Astrocyte (in vitro differentiated cells and primary cell): ENCODE data around the gene RAD54L. TPM values are rescaled to one million over a fixed set of nuclear protein-coding genes. Genes with fewer than 3 reads are reported as not detected.

Experiments used
- DNase-seq: peaks from one replicate; pipeline ENCODE4 v3.0.0-alpha.2; 2010; ENCODE audit warnings: low read depth
- FAIRE-seq: peaks from 2 replicates; lab custom pipeline; 2011; peaks lifted over from hg19 to GRCh38; lab: Jason Lieb, UNC
- H2AFZ ChIP-seq: 2 replicates; pipeline ENCODE4 v1.6.0; 2012; ENCODE audit warnings: low read depth, low read length, inconsistent platforms
- H3K27ac ChIP-seq: 2 replicates; pipeline ENCODE4 v1.5.1; 2011; ENCODE audit warnings: low read depth, low read length, inconsistent platforms
- H3K27me3 ChIP-seq: 2 replicates; pipeline ENCODE4 v1.6.0; 2011; ENCODE audit warnings: low read length, inconsistent platforms; ENCODE audit not compliant: insufficient read depth
- H3K36me3 ChIP-seq: 2 replicates; pipeline ENCODE4 v1.5.1; 2011; ENCODE audit warnings: low read length, inconsistent platforms; ENCODE audit not compliant: insufficient read depth
- H3K4me1 ChIP-seq: 2 replicates; pipeline ENCODE4 v1.5.1; 2011; ENCODE audit warnings: low read length, inconsistent platforms; ENCODE audit not compliant: insufficient read depth
- H3K4me2 ChIP-seq: 2 replicates; pipeline ENCODE4 v1.6.0; 2012; ENCODE audit warnings: low read length, inconsistent platforms
- H3K4me3 ChIP-seq: 2 replicates; pipeline ENCODE4 v1.5.1; 2011; ENCODE audit warnings: low read depth, mild to moderate bottlenecking, low read length, inconsistent platforms; ENCODE audit not compliant: insufficient read depth
- H3K79me2 ChIP-seq: 2 replicates; pipeline ENCODE4 v1.6.0; 2012; ENCODE audit warnings: mild to moderate bottlenecking, low read length, inconsistent platforms; ENCODE audit not compliant: insufficient read depth
- H3K9ac ChIP-seq: 2 replicates; pipeline ENCODE4 v1.6.0; 2012; ENCODE audit warnings: mild to moderate bottlenecking, low read length, inconsistent platforms
- H3K9me3 ChIP-seq: 2 replicates; pipeline ENCODE4 v1.5.1; 2012; ENCODE audit warnings: low read depth, mild to moderate bottlenecking, low read length, inconsistent platforms; ENCODE audit not compliant: insufficient read depth
- H4K20me1 ChIP-seq: 2 replicates; pipeline ENCODE4 v1.6.0; 2012; ENCODE audit warnings: low read length, inconsistent platforms; ENCODE audit not compliant: insufficient read depth
- H3K27ac Mint-ChIP-seq: one replicate; pipeline ENCODE4 v1.8.0; 2021; ENCODE audit warnings: mild to moderate bottlenecking, mixed read lengths; ENCODE audit not compliant: unreplicated experiment
- H3K27me3 Mint-ChIP-seq: one replicate; pipeline ENCODE4 v1.8.0; 2021; ENCODE audit warnings: low read depth, mixed read lengths; ENCODE audit not compliant: unreplicated experiment
- H3K36me3 Mint-ChIP-seq: one replicate; pipeline ENCODE4 v1.8.0; 2021; ENCODE audit warnings: low read depth, mixed read lengths; ENCODE audit not compliant: unreplicated experiment
- H3K4me1 Mint-ChIP-seq: one replicate; pipeline ENCODE4 v1.8.0; 2021; ENCODE audit warnings: low read depth, mixed read lengths; ENCODE audit not compliant: unreplicated experiment
- H3K4me3 Mint-ChIP-seq: one replicate; pipeline ENCODE4 v1.8.0; 2021; ENCODE audit warnings: mild to moderate bottlenecking, moderate library complexity, mixed read lengths; ENCODE audit not compliant: unreplicated experiment
- H3K9me3 Mint-ChIP-seq: one replicate; pipeline ENCODE4 v1.8.0; 2021; ENCODE audit warnings: mild to moderate bottlenecking, mixed read lengths; ENCODE audit not compliant: unreplicated experiment
- CTCF ChIP-seq: IDR thresholded peaks from 2 replicates; pipeline ENCODE4 v1.5.1; 2011; ENCODE audit warnings: low read depth, mild to moderate bottlenecking, inconsistent platforms, low read length, moderate library complexity; ENCODE audit not compliant: insufficient read depth
- EZH2 ChIP-seq: IDR thresholded peaks from 2 replicates; pipeline ENCODE4 v1.6.1; 2012; ENCODE audit warnings: mild to moderate bottlenecking, low read length, inconsistent platforms; ENCODE audit not compliant: insufficient read depth
- total RNA-seq: library from RNA; stranded (reverse); gene quantifications from 2 replicates; pipeline ENCODE4 v1.2.1, GENCODE V29; 2021

The RAD54L gene
- total RNA-seq, 1 donor from 2014 or later = 2.4 TPM

GRCh38 chr1:46210561-46210960, 37.0 kb upstream of the RAD54L start:
- Mint-ChIP-seq H3K4me3 (no peak overlapping the region), H3K4me1 (no peaks in the 10 kb centered on the region), H3K36me3 (no peaks in the 10 kb centered on the region), H3K9me3 (no peaks in the 10 kb centered on the region), H3K27ac (no peak overlapping the region), H3K27me3 (no peaks in the 10 kb centered on the region)
- TF ChIP-seq EZH2 (no peak), CTCF (no peak)
- no peaks in the 10 kb centered on the region for H3K27me3 ChIP-seq
- H3K36me3 ChIP-seq = no peaks in the 10 kb centered on the region
- no peaks in the 10 kb centered on the region for H3K79me2 ChIP-seq
- no peaks in the 10 kb centered on the region for H3K4me1 ChIP-seq
- no peaks in the 10 kb centered on the region for H4K20me1 ChIP-seq
- no peak overlapping the region for H3K9ac ChIP-seq
- DNase-seq (no peak), FAIRE-seq (no peak)
- no peaks in the 10 kb centered on the region for H3K9me3 ChIP-seq
- H2AFZ ChIP-seq = no peak overlapping the region
- H3K4me3 ChIP-seq = no peak overlapping the region
- no peak overlapping the region for H3K4me2 ChIP-seq
- no peak overlapping the region for H3K27ac ChIP-seq

DNA sequence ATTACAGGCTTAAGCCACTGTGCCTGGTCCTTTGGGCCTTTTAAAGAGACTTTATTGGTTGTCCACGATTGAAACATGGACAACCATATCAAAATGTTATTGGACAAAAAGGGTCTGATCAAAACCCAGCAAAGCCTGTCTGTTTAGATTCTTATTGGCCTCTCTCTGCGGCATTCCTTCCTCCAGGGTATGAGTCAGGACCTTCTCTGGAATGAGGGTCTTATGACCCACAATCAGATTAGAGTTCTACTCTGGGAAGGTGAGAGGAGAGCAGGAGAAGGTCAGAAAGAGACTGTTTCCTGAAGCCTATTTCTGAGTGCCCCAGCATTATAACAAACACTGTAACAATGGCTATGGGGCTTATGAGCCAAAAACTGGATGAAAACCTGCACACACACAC, 36.5 kb upstream of the RAD54L start:
- TF ChIP-seq CTCF (no peak), EZH2 (no peak)
- Histone ChIP-seq H3K4me2 (no peak overlapping the region), H3K27me3 (no peaks in the 10 kb centered on the region), H3K9ac (no peak overlapping the region), H3K4me1 (no peaks in the 10 kb centered on the region), H3K79me2 (no peaks in the 10 kb centered on the region), H3K27ac (no peak overlapping the region), H3K9me3 (no peaks in the 10 kb centered on the region), H3K36me3 (no peaks in the 10 kb centered on the region), H4K20me1 (no peaks in the 10 kb centered on the region), H3K4me3 (no peak overlapping the region), H2AFZ (no peak overlapping the region)
- Mint-ChIP-seq H3K27ac (no peak overlapping the region), H3K9me3 (no peaks in the 10 kb centered on the region), H3K36me3 (no peaks in the 10 kb centered on the region), H3K4me3 (no peak overlapping the region), H3K4me1 (no peaks in the 10 kb centered on the region), H3K27me3 (no peaks in the 10 kb centered on the region)
- FAIRE-seq (no peak), DNase-seq (no peak)

DNA sequence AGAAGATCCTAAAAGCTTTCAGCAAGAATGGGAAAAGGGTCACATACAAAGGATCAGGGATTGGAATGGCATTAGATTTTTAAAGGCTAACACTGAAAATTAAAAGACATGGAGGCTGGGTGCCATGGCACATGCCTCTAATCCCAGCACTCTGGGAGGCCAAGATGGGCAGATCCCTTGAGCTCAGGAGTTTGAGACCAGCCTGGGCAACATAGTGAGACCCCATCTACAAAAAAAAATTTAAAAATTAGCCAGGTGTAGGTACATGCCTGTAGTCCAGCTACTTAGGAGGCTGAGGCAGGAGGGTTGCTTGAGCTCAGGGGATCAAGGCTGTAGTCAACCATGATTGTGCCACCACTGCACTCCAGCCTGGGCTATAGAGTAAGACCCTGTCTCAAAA, 32.1 kb upstream of the RAD54L start:
- Histone ChIP-seq H3K36me3 (no peaks in the 10 kb centered on the region), H3K4me2 (no peak overlapping the region), H2AFZ (no peak overlapping the region), H3K9me3 (no peaks in the 10 kb centered on the region), H3K27ac (no peak overlapping the region), H3K9ac (no peak overlapping the region), H3K27me3 (no peaks in the 10 kb centered on the region), H3K79me2 (no peaks in the 10 kb centered on the region), H3K4me1 (no peaks in the 10 kb centered on the region), H3K4me3 (no peak overlapping the region), H4K20me1 (no peaks in the 10 kb centered on the region)
- Mint-ChIP-seq H3K36me3 (no peaks in the 10 kb centered on the region), H3K27ac (no peak overlapping the region), H3K9me3 (no peaks in the 10 kb centered on the region), H3K27me3 (no peaks in the 10 kb centered on the region), H3K4me1 (no peaks in the 10 kb centered on the region), H3K4me3 (no peak overlapping the region)
- no peak for FAIRE-seq
- no peak for TF ChIP-seq EZH2
- no peak for TF ChIP-seq CTCF
- DNase-seq = no peak
